NCI-H345 treated with DMSO at 0.1 percent for 48 hours (cell line): ENCODE measurements around the gene SEMA3C.
A peak's percentile ranks its signal among the peaks of the same experiment; 100 is the strongest.

Experiments used
- DNase-seq: peaks from one replicate; lab custom pipeline; 2025; ENCODE audit not compliant: unreplicated experiment; lab: John Stamatoyannopoulos, UW

Gene SEMA3C

GRCh38 chr7:80890426-80891258 lies 28.2 kb downstream of the SEMA3C start:
- no peak for DNase-seq

- no peak for DNase-seq
These were observed 29.3 kb downstream of the SEMA3C start for GRCh38 chr7:80889525-80889924.

- peak; percentile 10 for DNase-seq
These were observed 33.1 kb downstream of the SEMA3C start for GRCh38 chr7:80885757-80886156.

- DNase-seq: no peak
These were observed 34.2 kb downstream of the SEMA3C start for GRCh38 chr7:80884511-80885195.

- DNase-seq: no peak
These were observed 35.5 kb downstream of the SEMA3C start for GRCh38 chr7:80883154-80884025.

GRCh38 chr7:80882213-80882801 lies 36.5 kb downstream of the SEMA3C start:
- no peak for DNase-seq

GRCh38 chr7:80881351-80881900 lies 37.4 kb downstream of the SEMA3C start:
- DNase-seq: no peak

- no peak for DNase-seq
These were observed 39.0 kb downstream of the SEMA3C start for GRCh38 chr7:80879849-80880248.

GRCh38 chr7:80876894-80877414 lies 41.9 kb downstream of the SEMA3C start:
- no peak for DNase-seq

GRCh38 chr7:80875537-80876120 lies 43.2 kb downstream of the SEMA3C start:
- DNase-seq: no peak

- no peak for DNase-seq
These were observed 45.7 kb downstream of the SEMA3C start for GRCh38 chr7:80873140-80873539.

GRCh38 chr7:80871228-80871627 lies 47.6 kb downstream of the SEMA3C start:
- DNase-seq: no peak

GRCh38 chr7:80870813-80871212 lies 48.0 kb downstream of the SEMA3C start:
- no peak for DNase-seq

GRCh38 chr7:80869821-80870751 lies 48.8 kb downstream of the SEMA3C start:
- no peak for DNase-seq

GRCh38 chr7:80869106-80869784 lies 49.6 kb downstream of the SEMA3C start:
- DNase-seq: no peak

GRCh38 chr7:80868566-80868965 lies 50.3 kb downstream of the SEMA3C start:
- no peak for DNase-seq

- DNase-seq: no peak
These were observed 58.3 kb downstream of the SEMA3C start for GRCh38 chr7:80860554-80860953.

- no peak for DNase-seq
These were observed 59.4 kb downstream of the SEMA3C start for GRCh38 chr7:80859272-80859970.
